Measurements from ENCODE around the gene PSMD8.
A peak's percentile ranks its signal among the peaks of the same experiment; 100 is the strongest.
"Not testable (repeated sequence)": the region's sequence is repeated elsewhere in the genome, so short reads cannot be mapped to it uniquely, and the experiment has no call there.

PSMD8 gene

DNA sequence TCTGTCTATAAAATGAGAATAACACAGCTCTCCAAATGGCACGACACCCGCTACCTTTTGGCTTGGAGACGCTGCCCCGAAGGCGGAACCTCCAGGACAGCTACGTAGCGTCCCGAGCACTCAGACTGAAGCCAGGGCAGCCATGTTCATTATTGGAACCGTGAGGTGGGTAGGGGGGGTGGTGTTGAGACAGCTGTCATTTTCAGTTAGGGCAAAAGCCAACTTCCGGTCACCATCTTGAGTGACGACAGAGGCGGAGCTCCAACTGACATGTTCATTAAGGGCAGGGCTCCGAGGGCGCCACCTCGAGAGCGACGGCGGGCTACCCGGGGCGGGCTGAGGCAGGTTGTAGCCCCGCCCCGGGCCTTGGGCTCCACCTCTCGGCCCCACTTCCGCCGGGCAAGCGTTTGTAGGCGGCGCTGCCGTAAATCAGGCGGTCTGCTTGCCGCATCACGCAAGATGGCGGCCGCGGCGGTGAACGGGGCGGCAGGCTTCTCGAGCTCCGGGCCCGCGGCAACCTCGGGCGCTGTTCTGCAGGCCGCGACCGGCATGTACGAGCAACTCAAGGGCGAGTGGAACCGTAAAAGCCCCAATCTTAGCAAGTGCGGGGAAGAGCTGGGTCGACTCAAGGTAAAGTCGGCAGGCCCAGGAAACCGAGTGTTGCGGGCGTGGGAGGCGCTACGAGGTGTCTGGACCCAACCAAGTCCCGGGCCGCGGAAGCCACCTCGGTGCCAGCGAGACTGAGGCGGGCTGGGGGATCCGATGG, at the start of gene PSMD8:
TSS of gene PSMD8 (plus strand) at position 240 of the 766 bp plus-strand sequence. CDS start at position 271, 31 bp downstream.
- DNase-seq (ENCODE audit: low read depth in 2 of 2) = peak; percentile 95 to 97

DNA sequence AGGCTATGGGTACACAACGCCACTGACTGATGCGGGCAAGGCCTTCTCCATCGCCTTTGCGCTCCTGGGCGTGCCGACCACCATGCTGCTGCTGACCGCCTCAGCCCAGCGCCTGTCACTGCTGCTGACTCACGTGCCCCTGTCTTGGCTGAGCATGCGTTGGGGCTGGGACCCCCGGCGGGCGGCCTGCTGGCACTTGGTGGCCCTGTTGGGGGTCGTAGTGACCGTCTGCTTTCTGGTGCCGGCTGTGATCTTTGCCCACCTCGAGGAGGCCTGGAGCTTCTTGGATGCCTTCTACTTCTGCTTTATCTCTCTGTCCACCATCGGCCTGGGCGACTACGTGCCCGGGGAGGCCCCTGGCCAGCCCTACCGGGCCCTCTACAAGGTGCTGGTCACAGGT, 47.8 kb upstream of the PSMD8 start:
- DNase-seq (ENCODE audit: low read depth in 2 of 2) = no peak

DNA sequence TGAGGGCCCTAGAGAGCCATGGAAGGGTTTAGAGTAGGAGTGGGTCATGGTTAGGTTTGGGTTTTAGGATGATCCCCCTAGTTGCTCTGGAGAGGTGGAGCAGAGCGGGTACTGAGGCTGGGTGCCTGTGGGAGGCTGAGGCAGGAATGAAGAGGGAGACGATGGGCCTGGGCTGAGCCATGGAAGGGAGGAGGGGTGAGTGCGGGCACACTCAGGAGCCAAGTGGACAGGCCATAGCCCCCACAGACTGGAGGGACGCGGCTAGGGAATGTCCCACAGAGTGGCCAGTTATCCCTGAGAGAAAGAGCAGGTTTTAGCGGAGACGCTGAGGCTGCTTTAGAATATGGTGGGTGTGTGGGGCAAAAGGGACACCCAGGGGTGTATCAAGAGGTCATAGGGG, 44.7 kb upstream of the PSMD8 start:
- no peak for DNase-seq (ENCODE audit: low read depth in 2 of 2)

DNA sequence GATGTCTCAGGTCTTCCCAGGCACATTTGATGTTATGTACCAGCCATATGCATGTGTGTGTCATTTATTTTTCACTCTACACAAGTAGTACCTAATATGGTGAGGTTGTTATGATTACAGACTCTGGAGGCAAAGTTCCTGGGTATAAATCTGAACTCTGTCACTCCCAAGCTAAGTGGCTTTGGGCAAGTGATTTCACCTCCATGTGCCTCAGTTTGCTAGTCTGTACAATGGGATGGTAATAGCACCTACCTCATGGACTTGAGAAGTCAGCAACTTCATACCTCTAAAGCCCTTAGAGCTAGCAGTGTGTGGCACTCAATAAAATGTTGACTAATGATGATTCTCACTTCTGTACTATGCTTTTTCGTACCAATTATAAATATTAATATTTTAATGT, 42.6 kb upstream of the PSMD8 start:
- DNase-seq (ENCODE audit: low read depth in 2 of 2) = no peak

GRCh38 chr19:38333245-38333644, 41.1 kb upstream of the PSMD8 start:
- DNase-seq (ENCODE audit: low read depth in 2 of 2) = no peak

GRCh38 chr19:38335949-38336637, 38.3 kb upstream of the PSMD8 start:
- peak; percentile 85 to 92 for DNase-seq (ENCODE audit: low read depth in 2 of 2)

GRCh38 chr19:38336638-38337359, 37.6 kb upstream of the PSMD8 start:
- DNase-seq (ENCODE audit: low read depth in 2 of 2) = peak; percentile 88 to 92

DNA sequence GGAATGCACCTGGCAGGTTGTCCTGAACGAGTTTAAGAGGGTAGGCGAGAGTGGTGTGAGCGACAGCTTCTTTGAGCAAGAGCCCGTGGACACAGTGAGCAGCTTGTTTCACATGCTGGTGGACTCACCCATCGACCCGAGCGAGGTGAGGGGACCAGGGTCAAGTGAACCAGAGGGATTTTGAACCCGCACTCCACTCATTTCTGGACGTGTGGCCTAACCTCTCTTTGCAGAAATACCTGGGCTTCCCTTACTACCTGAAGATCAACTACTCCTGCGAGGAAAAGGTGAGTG, 37.1 kb upstream of the PSMD8 start:
- no peak for DNase-seq (ENCODE audit: low read depth in 2 of 2)

DNA sequence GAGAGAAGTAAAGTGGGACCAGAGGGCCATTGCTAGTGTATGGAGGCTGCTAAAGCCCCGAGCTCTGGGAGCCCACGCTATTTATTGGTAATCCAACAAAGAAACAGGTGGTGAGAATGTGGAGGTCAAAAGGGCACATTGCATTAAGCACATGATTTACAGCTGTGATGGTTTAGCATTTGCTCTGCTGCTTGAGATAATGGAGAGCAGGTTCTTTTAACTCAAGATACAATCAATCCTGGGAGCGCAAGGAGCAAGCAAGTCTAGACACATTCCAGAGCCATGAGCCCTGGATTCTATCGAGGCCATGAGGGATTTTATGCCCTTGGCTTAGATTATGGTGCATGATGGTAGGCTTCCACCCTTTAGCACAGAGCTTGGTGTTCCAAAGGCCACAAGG, 35.4 kb upstream of the PSMD8 start:
- DNase-seq (ENCODE audit: low read depth in 2 of 2) = not testable (repeated sequence)

DNA sequence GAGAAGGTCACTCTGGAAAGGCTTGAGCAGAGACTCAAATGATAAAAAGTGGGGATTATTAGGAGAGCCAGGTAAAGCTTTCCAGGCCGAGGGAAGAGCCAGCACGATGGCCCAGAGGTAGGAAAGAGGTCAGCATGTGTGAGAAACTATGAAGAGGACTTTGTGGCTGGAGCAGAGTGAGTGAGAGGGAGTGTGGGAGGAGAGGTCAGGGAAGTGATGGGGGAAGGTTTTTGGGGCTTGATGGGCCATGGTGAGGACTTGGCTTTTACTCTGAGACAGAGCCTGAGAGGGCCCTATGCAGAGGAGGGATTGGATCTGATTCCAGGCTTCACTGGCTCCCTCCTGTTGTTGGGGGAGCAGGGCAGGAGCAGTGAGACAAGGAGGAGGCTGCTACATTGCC, 33.4 kb upstream of the PSMD8 start:
- DNase-seq (ENCODE audit: low read depth in 2 of 2) = no peak

GRCh38 chr19:38346837-38347236, 27.5 kb upstream of the PSMD8 start:
- DNase-seq (ENCODE audit: low read depth in 2 of 2) = no peak

- DNase-seq (ENCODE audit: low read depth in 2 of 2) = no peak
Measured at GRCh38 chr19:38350883-38351282, 23.5 kb upstream of the PSMD8 start.

GRCh38 chr19:38351865-38352395, 22.4 kb upstream of the PSMD8 start:
- DNase-seq (ENCODE audit: low read depth in 2 of 2) = no peak

- DNase-seq (ENCODE audit: low read depth in 2 of 2) = no peak
Measured at GRCh38 chr19:38352611-38353010, 21.8 kb upstream of the PSMD8 start.

- no peak for DNase-seq (ENCODE audit: low read depth in 2 of 2)
Measured at GRCh38 chr19:38355728-38356725, 18.3 kb upstream of the PSMD8 start.

GRCh38 chr19:38358071-38358470, 16.3 kb upstream of the PSMD8 start:
- DNase-seq (ENCODE audit: low read depth in 2 of 2) = no peak

DNA sequence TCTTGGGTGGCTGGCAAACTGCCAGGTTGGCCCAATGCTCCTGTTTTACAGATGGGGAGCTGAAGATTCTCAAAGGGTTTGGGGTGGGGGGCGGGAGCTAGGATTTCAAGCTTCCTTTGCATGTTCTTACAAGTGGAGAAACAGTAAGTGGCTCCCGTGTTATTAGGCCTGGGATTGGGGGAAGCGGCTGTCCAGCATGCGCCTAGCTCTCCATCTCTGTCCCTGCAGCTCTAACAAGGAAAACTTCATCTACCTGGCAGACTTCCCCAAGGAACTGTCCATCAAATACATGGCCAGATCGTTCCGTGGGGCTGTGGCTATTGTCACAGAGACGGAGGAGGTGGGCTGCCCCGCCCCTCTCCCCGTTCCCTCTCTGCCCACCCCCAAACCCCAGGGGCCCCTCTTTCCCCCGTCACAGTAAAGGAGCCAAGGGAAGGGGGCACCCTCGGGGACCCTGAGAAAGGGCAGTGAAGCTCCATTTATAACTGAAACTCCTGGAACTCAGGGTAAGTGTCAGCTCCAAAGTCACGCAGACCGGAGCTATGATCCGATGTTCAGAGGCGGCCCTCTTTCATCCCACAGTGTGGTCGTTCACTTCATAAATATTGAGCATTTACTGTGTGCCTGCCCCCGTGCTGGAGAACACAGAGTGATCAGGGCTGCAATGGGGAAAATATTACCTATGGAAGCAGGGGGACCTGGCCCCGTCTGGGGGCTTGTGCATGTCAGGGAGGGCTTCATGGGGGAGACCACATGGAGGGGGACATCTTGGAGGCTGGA, 14.9 kb upstream of the PSMD8 start:
- DNase-seq (ENCODE audit: low read depth in 2 of 2) = no peak

- DNase-seq (ENCODE audit: low read depth in 2 of 2) = no peak
Measured at GRCh38 chr19:38360351-38360750, 14.0 kb upstream of the PSMD8 start.

GRCh38 chr19:38360839-38361631, 13.3 kb upstream of the PSMD8 start:
- DNase-seq (ENCODE audit: low read depth in 2 of 2) = no peak

DNA sequence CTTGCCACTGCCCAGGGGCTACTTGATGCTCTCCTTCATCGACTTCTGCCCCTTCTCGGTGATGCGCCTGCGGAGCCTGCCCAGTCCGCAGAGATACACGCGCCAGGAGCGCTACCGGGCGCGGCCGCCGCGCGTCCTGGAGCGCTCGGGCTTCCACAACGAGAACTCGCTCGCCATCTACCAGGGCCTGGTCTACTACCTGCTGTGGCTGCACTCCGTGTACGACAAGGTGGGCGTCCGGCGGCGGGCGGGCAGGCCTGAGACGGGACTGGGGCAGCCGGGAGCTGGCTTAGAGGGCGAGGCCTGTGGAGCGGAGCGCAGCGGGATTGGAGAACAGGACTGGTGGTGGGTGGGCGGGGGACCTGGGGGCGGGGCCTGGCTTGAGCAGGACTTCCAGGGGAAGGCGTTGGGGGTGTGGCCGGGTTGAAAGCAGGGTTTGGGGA, 12.7 kb upstream of the PSMD8 start:
- peak in 1 of 2 donors; percentile 26 for DNase-seq (ENCODE audit: low read depth in 2 of 2)
